Endodermal cell (in vitro differentiated cells): ENCODE results near the gene TSPAN18. TPM values are rescaled to one million over a fixed set of nuclear protein-coding genes. Genes with fewer than 3 reads are reported as not detected.
A peak's percentile ranks its signal among the peaks of the same experiment; 100 is the strongest.

ENCODE experiments used
- DNase-seq: peaks from one replicate; pipeline ENCODE4 v3.0.0-alpha.2; 2017
- H3K27ac ChIP-seq: 2 replicates; pipeline ENCODE4 v1.5.1; 2013; ENCODE audit warnings: mild to moderate bottlenecking, low read depth, low read length, moderate library complexity
- H3K27me3 ChIP-seq: 2 replicates; pipeline ENCODE4 v1.6.1; 2013; ENCODE audit warnings: mild to moderate bottlenecking, low read length, moderate library complexity; ENCODE audit not compliant: insufficient read depth, control insufficient read depth, poor library complexity, severe bottlenecking
- H3K36me3 ChIP-seq: 2 replicates; pipeline ENCODE4 v1.7.0; 2013; ENCODE audit warnings: mild to moderate bottlenecking, low read length, moderate library complexity; ENCODE audit not compliant: control insufficient read depth, insufficient read depth
- H3K4me1 ChIP-seq: one replicate; pipeline ENCODE4 v1.7.0; 2013; ENCODE audit warnings: low read length; ENCODE audit not compliant: control insufficient read depth, insufficient read depth
- H3K4me3 ChIP-seq: 2 replicates; pipeline ENCODE4 v1.5.1; 2013; ENCODE audit warnings: mild to moderate bottlenecking, low read length, moderate library complexity
- H3K9ac ChIP-seq: 2 replicates; pipeline ENCODE4 v1.6.1; 2013; ENCODE audit warnings: mild to moderate bottlenecking, low read length, moderate library complexity; ENCODE audit not compliant: poor library complexity, severe bottlenecking; ENCODE audit errors: extremely low read depth
- H3K9me3 ChIP-seq: 2 replicates; pipeline ENCODE4 v1.6.1; 2013; ENCODE audit warnings: mild to moderate bottlenecking, low read length, moderate library complexity; ENCODE audit not compliant: control insufficient read depth
- H3K27ac Mint-ChIP-seq: 2 replicates; pipeline ENCODE4 v1.8.0; 2020; ENCODE audit warnings: mixed read lengths
- H3K27me3 Mint-ChIP-seq: 2 replicates; pipeline ENCODE4 v1.8.0; 2021; ENCODE audit warnings: mild to moderate bottlenecking, mixed read lengths; ENCODE audit not compliant: insufficient read depth
- H3K36me3 Mint-ChIP-seq: 2 replicates; pipeline ENCODE4 v1.8.0; 2020; ENCODE audit warnings: low read depth, mixed read lengths
- H3K4me1 Mint-ChIP-seq: 2 replicates; pipeline ENCODE4 v1.8.0; 2020; ENCODE audit warnings: mixed read lengths
- H3K4me3 Mint-ChIP-seq: 2 replicates; pipeline ENCODE4 v1.8.0; 2020; ENCODE audit warnings: mild to moderate bottlenecking, moderate library complexity, mixed read lengths
- H3K9me3 Mint-ChIP-seq: 2 replicates; pipeline ENCODE4 v1.8.0; 2020; ENCODE audit warnings: mild to moderate bottlenecking, mixed read lengths
- WGBS, 2 experiments: methylation state at CpG; one replicate each; pipeline versions ENCODE4 v1.1.5 to v1.1.7; 2013; ENCODE audit warnings: missing lambda C conversion rate in 2 of 2, mixed read lengths in 1 of 2; ENCODE audit not compliant: insufficient coverage in 1 of 2, insufficient read length in 1 of 2; 5-methylcytosine and 5-hydroxymethylcytosine counted together
- total RNA-seq, 2 donors: library from RNA; stranded (reverse); fragmentation: NEBNext Ultra II Directional in 1 of 2; extraction: Animal tissue kit (Norgen Biotek cat#: 25700) in 1 of 2; gene quantifications; 2 replicates in 1 of 2; 3 replicates in 1 of 2; pipeline ENCODE4 v1.2.1, GENCODE V29; 2021
- TF ChIP-seq, protein P1 (sequence below): fragments of 200-600 bp; sonication (generic); conservative IDR thresholded peaks from 2 replicates; pipeline ENCODE4 v1.5.0; 2021; ENCODE audit warnings: antibody characterized with exemption, mild to moderate bottlenecking

Gene TSPAN18
- total RNA-seq, 2 donors from 2014 or later: 28.0 to 28.7 TPM

DNA sequence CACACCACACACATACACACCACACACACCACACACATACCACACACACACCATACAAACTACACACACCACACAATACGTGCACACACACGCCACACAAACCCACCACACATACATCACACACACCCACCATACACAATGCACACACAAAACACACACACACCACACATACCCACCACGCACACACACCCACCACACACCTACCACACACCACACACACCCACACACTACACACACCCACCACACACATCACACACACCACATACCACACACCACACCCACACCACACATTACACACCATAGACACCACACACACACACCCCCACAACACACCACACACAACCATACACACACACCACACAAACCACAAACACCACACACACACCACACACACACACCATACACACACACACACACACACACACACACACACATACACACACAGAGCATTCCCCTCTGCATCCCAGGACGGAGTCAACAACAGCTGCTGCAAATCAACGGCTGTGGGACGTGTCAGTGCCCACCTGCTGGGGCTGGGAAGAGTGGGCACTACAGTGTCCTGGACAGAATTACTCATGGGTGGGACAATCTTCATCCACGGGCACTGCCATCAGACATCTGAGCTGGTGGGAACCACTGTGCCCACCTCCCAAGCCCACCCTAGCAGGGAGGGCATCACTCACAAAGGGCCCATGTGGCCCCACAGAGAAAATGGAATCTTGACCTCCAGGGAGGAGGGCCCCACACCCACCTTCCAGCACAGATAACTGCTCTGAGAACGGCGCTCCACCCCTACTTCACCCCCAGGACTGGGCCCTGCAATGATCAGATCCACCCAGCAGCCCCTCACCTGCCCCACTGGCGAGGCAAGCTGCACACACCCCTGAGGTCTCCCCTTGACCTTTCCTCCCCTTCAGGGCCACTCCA lies 215.5 kb downstream of the TSPAN18 start:
- Histone ChIP-seq H3K9ac (no peak overlapping the region), H3K9me3 (no peaks in the 10 kb centered on the region), H3K27me3 (no peaks in the 10 kb centered on the region), H3K4me3 (no peak overlapping the region), H3K36me3 (peaks cover 62% of the 10 kb centered on the region), H3K27ac (no peak overlapping the region), H3K4me1 (peaks cover 9% of the 10 kb centered on the region)
- no peaks in the 10 kb centered on the region for H3K27me3 Mint-ChIP-seq
- H3K9me3 Mint-ChIP-seq: no peaks in the 10 kb centered on the region
- H3K4me1 Mint-ChIP-seq: peaks cover 27% of the 10 kb centered on the region
- whole genome bisulfite sequencing, 2 experiments: 91 to 100% methylated on average over 1 to 10 of the region's 10 CpGs
- no peak for DNase-seq
- peak overlapping the region; percentile 44 for H3K27ac Mint-ChIP-seq
- peaks cover 47% of the 10 kb centered on the region for H3K36me3 Mint-ChIP-seq
- no peak overlapping the region for H3K4me3 Mint-ChIP-seq
- TF ChIP-seq, protein P1, sequence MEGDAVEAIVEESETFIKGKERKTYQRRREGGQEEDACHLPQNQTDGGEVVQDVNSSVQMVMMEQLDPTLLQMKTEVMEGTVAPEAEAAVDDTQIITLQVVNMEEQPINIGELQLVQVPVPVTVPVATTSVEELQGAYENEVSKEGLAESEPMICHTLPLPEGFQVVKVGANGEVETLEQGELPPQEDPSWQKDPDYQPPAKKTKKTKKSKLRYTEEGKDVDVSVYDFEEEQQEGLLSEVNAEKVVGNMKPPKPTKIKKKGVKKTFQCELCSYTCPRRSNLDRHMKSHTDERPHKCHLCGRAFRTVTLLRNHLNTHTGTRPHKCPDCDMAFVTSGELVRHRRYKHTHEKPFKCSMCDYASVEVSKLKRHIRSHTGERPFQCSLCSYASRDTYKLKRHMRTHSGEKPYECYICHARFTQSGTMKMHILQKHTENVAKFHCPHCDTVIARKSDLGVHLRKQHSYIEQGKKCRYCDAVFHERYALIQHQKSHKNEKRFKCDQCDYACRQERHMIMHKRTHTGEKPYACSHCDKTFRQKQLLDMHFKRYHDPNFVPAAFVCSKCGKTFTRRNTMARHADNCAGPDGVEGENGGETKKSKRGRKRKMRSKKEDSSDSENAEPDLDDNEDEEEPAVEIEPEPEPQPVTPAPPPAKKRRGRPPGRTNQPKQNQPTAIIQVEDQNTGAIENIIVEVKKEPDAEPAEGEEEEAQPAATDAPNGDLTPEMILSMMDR: no peak

GRCh38 chr11:44943118-44943517 lies 216.4 kb downstream of the TSPAN18 start:
- Mint-ChIP-seq H3K9me3 (no peaks in the 10 kb centered on the region), H3K27me3 (no peaks in the 10 kb centered on the region), H3K4me3 (no peak overlapping the region), H3K4me1 (peaks cover 27% of the 10 kb centered on the region), H3K27ac (peak overlapping the region; percentile 44), H3K36me3 (peaks cover 47% of the 10 kb centered on the region)
- Histone ChIP-seq H3K4me3 (no peak overlapping the region), H3K27me3 (no peaks in the 10 kb centered on the region), H3K9ac (no peak overlapping the region), H3K4me1 (peaks cover 9% of the 10 kb centered on the region), H3K9me3 (no peaks in the 10 kb centered on the region), H3K27ac (no peak overlapping the region), H3K36me3 (peaks cover 62% of the 10 kb centered on the region)
- TF ChIP-seq, protein P1: no peak
- no peak for DNase-seq
- 85 to 96% methylated on average over 4 to 7 of the region's 7 CpGs for WGBS, 2 experiments

DNA sequence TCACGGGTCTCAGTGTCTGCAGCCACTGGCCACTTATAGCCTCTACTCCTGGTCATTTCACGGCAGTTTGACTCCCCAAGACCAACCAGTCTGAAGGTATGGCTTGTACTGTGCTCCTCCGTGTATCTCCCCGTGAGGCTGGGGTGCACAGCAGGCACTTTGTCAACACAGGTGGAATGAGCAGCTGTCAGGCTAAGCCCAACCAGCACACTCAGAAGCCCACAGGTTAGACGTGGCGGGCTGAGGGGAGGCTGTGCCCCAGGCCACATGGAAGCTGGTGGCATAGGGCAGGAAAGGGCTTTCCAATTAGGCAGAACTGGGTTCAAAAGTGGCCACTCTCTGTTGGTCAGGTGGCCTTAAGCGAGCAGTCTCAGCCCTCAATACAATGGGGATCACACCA lies 216.9 kb downstream of the TSPAN18 start:
- Mint-ChIP-seq H3K4me1 (peaks cover 27% of the 10 kb centered on the region), H3K4me3 (no peak overlapping the region), H3K27me3 (no peaks in the 10 kb centered on the region), H3K27ac (peak overlapping the region; percentile 44), H3K9me3 (no peaks in the 10 kb centered on the region), H3K36me3 (peaks cover 47% of the 10 kb centered on the region)
- TF ChIP-seq, protein P1: no peak
- H3K36me3 ChIP-seq: peaks cover 66% of the 10 kb centered on the region
- H3K27me3 ChIP-seq: no peaks in the 10 kb centered on the region
- H3K9me3 ChIP-seq: no peaks in the 10 kb centered on the region
- DNase-seq: peak; percentile 72
- no peak overlapping the region for H3K27ac ChIP-seq
- 50 to 68% methylated on average over 3 to 7 of the region's 7 CpGs for WGBS, 2 experiments
- H3K4me3 ChIP-seq: no peak overlapping the region
- H3K4me1 ChIP-seq: peaks cover 9% of the 10 kb centered on the region
- no peak overlapping the region for H3K9ac ChIP-seq
